Right renal pelvis (tissue), 4 donors: ENCODE measurements around the gene NKX2-3. TPM values are rescaled to one million over a fixed set of nuclear protein-coding genes. Genes with fewer than 3 reads are reported as not detected.

ENCODE experiments used
- DNase-seq, 4 donors: peaks; one replicate each; pipeline ENCODE4 v3.0.0-alpha.2; 2013; ENCODE audit warnings: low read depth in 4 of 4, low spot score in 3 of 4, missing footprints in 1 of 4
- polyA plus RNA-seq, 4 donors: library from polyadenylated mRNA; unstranded; fragments of 120-200 nt; gene quantifications; one replicate each; pipeline ENCODE4 v1.2.1, GENCODE V29; 2013; ENCODE audit not compliant: insufficient read length in 4 of 4

NKX2-3 gene
- polyA plus RNA-seq, 4 donors, result not detected

GRCh38 chr10:99525897-99526296 lies 6.8 kb upstream of the NKX2-3 start:
- no peak for DNase-seq

GRCh38 chr10:99526861-99527504 lies 5.8 kb upstream of the NKX2-3 start:
- no peak for DNase-seq

- no peak for DNase-seq
Measured at GRCh38 chr10:99527526-99528493, 4.9 kb upstream of the NKX2-3 start.

- no peak for DNase-seq
Measured at GRCh38 chr10:99528494-99529441, 4.0 kb upstream of the NKX2-3 start.

GRCh38 chr10:99529591-99530107 lies 3.1 kb upstream of the NKX2-3 start:
- DNase-seq, result no peak

- DNase-seq, result no peak
Measured at GRCh38 chr10:99530108-99531025, 2.4 kb upstream of the NKX2-3 start.

GRCh38 chr10:99531026-99531695 lies 1.6 kb upstream of the NKX2-3 start:
- no peak for DNase-seq

- no peak for DNase-seq
Measured at GRCh38 chr10:99531696-99532593, 797 bp upstream of the NKX2-3 start.

- DNase-seq, result no peak
Measured at GRCh38 chr10:99533496-99534449, 1.0 kb downstream of the NKX2-3 start.

GRCh38 chr10:99534450-99534938 lies 1.8 kb downstream of the NKX2-3 start:
- DNase-seq, result no peak

- DNase-seq, result no peak
Measured at GRCh38 chr10:99534939-99535763, 2.4 kb downstream of the NKX2-3 start.

- no peak for DNase-seq
Measured at GRCh38 chr10:99535764-99536337, 3.1 kb downstream of the NKX2-3 start.

- DNase-seq, result no peak
Measured at GRCh38 chr10:99536338-99537085, 3.8 kb downstream of the NKX2-3 start.

- no peak for DNase-seq
Measured at GRCh38 chr10:99537086-99537988, 4.6 kb downstream of the NKX2-3 start.
